GM21786 (cell line): ENCODE results near the gene NKX2-2.
A peak's percentile ranks its signal among the peaks of the same experiment; 100 is the strongest.

ENCODE experiments used
- ATAC-seq: cut with Tn5 transposase; IDR thresholded peaks from one replicate; pipeline ENCODE4 v1.9.1; 2021; ENCODE audit not compliant: unreplicated experiment

NKX2-2 gene

DNA sequence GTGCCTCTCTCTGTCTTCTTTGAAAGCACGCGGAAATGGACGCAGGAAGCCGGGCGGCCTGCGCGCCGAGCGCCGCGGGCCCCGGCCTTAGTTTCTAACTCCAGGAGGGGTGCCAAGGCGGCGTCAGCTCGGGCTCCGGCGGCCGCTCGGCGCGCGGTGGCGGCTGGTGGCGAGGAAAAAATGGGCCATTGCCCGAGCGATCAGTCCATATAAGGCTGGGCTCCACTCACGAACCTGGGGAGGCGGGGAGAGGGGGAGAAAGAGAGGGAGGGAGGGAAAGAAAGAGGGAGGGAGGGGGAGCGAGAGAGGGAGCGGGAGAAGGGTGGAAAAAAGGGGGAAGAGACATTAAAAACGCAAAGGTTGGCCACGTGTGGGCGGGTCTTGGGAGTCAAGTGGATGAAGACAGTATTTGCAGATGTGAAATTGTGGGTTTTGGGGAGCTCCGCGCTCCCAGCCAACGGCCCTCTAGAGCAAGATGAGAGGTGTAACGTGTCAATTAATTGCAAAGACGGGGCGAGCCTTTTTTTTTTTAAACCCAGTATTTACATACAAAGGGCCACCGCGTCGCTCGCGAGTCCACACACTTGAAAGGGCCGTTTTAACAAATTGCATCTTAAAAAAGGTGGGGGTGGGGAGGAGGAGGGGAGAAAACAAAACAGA, at the start of gene NKX2-2:
NKX2-2 (minus strand) TSS at position 184 of the 660 bp plus-strand sequence. CDS start 395 bp downstream, outside the sequence.
- no peak for ATAC-seq

DNA sequence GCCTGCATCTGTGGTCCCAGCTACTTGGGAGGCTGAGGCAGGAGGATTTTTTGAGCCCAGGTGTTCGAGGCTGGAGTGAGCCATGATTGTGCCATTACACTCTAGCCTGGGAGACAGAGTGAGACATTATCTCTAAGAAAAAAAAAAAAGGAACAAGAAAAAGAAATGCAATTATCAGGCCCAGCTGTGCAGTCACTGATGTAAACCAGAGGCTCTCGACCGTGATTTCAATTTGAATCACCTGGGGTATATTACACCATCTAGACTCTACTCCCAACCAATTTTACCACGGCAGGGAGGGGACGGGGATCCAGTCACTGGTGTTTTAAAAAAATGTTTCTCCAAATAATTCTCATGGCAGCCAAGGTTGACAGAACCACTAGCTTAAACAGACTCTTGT, 48.8 kb upstream of the NKX2-2 start:
- no peak for ATAC-seq

DNA sequence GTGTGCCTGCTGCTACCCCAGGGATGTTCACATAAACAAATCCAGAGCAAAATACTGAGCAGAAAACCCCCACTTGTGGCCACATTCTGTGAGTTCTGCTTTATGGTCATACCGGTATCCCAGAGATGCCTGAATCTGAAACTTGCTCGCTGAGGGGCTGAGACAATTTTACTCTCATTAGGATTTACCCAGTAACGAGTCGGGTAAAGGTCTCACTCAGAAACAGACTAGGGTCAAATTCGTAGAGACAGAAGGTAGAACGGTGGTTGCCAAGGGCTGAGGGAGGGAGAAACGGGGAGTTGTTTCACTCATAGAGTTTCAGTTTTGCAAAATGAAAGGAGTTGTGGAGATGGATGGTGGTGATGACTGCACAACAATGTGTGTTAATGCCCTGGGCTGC, 45.4 kb upstream of the NKX2-2 start:
- ATAC-seq, result peak; percentile 68

DNA sequence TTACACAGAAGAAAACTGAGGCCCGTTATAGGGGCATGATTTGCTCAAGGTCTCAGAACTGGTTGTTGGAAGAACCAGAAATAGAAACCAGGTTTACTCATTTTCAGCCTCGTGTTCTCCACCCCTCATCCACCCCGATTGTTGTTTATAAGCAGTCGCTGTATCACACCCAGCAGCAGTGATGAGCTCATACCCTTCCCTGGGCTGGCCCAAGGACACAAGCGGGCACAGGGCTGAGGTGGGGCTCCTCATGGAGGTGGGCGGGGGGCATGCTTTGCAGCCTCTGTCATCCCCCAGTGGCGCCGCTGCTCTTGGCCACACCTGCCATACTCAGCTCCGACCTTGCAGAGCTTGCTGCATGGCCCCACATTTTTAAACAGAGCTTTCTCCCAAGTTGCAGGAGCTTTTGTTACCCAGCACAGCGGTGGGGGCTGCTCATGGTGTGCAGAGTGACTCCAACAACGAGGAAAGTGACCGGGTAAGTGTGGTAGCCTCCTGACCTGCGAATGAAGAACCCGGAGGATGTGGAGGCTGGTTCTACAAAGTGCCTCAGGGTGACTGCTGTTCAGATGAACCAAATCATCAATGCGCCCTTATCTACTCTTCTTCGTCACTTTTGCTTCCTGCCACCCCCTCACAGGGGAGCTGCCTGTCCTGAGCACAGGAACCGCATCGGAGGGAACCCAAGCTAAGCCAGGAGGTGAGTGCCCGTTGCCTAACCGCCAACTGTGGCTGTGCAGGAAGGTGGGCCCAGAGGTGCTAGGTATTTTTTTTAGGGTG, 43.6 kb upstream of the NKX2-2 start:
- ATAC-seq, result no peak

DNA sequence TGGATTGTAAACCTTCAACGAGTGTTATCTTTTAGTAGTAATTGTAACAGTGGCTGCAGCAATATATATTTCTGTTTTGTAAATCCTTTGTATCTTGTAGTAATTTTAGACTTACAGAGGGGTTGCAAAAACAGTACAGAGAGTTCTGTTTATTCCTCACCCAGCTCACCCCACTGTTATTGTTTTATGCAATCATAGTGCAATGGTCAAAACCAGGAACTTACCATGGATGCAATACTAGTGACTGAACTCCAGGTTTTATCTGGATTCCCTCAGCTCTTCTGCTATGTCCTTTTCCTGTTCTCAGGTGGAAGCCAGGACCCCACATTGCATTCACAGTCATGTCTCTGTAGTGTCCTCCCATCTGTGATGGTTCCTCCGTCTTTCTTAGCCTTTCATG, 42.5 kb upstream of the NKX2-2 start:
- ATAC-seq, result no peak

DNA sequence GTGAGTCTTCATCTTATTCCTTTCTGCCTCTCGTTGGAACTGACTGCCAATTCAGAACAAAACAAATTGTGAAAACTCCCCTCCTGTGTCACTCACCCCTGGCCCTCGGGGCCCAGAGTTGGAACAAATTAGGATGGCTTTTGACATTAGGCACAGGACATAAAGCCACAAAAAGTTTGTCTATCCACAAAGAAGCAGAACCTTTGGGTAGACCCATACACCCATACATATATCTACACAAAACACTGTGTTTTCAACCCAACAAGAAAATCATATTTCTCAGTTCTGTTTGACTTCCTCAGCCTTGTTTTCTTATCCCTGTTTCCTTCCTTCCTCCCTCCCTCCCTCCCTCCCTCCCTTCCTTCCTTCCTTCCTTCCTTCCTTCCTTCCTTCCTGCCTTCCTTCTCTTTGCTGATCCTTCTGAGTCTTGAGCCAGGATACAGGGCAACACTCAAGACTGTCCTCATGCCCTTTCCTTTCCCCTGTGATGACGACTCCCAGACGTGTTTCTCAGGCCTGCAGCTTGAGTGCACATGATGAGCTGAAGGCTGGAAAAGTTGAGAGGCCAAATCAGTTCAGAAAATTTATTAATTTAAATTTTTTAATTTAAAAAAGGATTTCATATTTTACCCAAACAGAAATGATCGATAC, 41.7 kb upstream of the NKX2-2 start:
- ATAC-seq, result no peak

DNA sequence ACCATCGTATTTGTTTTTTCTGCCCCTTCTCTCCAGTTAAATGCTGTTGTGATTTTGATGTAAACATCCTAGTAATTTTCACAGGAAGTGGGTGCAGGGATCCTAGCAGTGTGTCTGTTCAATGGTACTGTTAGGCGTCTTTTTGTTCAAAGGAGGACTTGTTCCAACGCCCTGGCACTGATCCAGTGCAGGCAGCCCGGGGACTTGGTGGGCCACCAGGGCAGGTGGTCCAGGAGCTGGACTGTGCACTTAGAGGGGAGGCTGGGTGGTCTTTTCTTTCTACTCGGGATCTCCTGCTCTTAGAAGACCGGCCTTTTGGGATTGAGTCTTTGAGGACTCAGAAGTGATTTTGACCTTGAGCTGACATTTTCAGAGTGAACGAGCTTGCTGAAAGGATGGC, 41.1 kb upstream of the NKX2-2 start:
- no peak for ATAC-seq

DNA sequence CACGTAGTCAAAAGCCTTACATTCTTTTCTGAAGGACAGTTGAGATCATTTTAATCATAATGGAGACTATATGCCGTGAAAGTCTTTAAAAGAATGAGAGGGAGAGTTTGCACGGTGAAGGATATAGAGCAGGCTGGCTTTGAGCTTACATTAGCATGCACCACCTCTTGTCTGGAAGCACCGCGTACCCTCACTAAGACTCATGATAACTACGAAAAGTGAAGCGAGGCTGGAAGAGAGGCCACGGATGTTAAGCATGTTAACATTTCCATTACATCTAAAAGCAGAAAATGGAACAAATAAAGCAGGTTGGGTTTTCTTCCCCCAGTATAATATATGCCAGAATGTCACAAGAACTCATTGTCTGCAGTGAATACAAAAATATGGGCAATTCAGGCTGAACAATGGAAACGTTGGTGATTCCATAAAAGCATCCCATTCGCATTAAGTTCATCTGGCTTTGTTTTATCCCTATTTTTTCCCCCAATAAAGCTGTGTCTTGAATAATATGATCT, 40.6 kb upstream of the NKX2-2 start:
- no peak for ATAC-seq

DNA sequence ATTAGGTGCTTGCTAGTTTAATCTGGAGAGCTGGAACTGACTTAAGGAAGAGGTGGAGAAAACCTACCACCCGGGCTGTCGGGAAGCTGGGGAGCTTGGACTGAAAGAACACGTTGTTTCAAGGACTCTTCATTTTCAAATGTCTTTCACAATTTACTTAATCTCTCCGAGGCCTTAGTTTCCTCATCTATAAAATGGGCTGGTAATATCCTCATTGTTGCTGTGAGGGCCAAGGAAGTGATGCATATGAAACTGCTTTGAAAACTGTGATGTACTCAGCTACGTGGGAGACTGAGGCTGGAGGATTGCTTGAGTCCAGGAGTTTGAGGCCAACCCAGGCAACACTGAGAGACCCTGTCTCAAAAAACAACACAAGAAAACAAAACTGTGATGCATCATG, 36.7 kb upstream of the NKX2-2 start:
- ATAC-seq, result no peak

DNA sequence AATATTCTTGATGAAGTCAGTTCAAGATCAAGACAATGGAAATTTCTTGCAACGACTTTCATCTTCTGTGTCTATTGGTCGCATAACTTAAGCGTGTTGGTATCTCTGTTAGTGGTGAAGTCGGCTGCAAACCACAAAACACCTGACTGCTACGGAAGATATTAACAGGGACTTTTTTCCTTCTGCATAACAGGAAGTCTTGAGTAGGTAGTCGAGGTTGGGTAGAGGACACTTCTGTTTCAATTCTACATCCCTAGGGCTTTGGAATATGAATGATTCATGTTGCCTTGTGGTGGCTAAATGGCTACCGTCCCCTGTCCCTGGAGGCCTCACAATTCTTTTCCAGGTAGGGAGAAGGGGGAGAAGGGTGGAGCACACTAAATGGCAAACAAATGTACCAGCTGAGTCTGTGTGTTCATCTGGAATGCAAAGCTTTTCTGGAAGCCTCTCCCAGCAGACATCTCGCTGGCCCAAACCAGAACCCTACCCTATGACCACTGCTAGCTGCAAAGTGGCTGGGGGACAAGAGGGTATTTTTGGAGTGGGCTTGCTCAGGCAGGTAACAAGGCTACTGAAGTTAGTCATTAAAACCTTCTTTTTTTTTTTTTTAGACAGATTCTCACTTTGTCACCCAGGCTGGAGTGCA, 34.6 kb upstream of the NKX2-2 start:
- peak; percentile 79 for ATAC-seq

DNA sequence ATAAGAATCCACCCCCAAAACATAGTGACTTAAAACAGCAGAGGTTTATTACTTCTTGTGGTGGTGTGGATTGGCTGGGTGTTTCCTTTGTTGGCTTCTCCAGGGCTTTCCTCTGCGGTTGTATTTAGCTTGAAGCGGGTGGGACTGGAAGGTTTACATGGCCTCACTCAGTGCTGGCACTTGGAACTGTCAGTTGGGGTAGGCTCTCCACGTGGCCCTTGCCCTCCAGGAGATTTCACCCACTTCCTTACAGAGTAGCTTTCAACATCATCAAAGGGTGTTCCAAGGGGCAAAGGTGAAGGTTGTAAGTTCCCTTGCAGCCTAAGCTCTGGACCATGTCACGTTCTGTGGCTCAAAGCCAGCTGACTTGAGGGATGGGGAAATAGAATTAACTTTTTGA, 32.5 kb upstream of the NKX2-2 start:
- ATAC-seq, result no peak

DNA sequence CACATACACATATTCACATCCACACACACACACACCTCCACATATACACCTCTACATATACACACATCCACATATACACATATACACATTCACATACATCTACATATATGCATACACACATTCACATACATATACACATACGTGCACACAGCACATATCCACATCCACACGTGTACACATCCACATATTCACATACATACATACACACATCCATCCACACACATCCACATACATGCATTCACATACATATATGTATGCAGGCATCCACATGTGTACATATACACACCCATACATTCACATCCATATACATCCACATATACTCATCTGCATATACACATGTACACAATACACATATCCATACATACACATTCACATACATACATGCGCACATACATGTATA, 25.6 kb upstream of the NKX2-2 start:
- no peak for ATAC-seq

DNA sequence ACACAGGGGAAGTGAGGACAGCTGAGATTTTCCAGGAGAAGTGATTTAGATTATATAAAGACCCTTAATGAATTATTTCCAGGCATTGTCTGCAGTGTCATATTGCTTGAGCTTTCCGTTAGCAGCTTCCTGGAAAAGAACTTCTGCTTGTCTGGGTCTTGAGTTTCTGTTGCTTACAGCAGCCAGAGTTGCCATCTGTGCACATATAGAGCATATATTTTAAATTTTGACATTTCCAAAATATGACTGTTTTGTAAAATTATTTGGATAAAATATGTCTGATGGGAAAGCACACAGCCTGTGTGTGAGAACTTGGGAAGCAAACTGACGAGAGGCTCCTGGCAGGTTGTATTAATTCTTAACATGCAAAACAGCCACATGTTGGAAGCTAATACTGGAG, 21.0 kb upstream of the NKX2-2 start:
- ATAC-seq, result no peak

DNA sequence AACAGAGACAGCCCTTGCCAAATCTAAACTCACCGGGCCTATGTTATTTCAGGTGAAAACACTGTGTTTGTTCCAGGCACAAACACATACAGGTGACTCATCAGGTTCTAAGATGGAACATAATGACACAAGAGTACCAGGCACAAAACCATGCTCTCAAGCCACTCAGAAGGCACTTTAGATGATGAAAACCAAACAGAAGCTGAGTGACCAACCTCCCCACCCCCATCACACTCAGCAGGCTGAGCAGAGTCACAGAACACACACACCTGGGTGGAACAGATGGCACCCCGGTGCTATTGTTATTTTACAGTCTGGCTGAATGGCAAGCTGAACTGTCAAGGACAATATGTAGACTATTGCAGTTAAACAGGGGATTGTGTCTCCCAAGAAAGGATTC, 20.6 kb upstream of the NKX2-2 start:
- ATAC-seq, result no peak

DNA sequence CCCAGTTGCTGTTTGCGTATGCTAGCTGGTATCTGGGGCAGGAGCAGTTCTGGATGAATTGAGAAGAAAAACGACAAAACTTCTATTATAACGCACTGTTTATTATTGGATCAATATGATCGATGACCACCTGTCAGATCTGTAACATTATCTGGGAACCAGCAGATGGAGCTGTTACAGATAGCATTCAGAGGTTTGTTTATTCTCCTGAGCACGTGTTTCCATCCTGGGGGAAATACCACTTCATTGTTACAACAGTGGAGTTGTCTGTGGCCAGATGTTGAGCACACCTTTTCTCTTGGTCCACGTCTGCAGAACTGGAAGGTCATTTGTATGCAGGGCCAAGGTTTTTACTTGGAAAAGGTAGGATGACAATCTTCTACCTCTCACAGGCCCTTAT, 16.0 kb upstream of the NKX2-2 start:
- no peak for ATAC-seq

DNA sequence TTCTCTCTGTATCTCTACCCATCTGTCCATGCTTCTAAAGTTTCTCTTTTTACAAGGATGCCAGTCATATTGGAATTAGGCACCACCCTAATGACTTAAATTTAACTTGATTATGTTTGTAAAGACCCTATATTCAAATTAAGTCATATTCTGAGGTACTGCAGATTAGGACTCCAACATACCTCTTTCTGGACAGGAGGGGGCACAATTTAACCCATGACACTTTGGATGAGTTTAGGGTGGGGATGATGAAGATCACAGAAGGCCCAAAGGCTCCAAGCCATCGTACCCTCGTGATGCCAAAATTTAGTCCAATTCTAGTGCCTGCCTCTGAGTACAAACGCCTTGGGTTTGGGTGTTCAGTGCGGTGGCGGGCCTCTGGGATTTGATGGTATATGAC, 15.0 kb upstream of the NKX2-2 start:
- ATAC-seq, result no peak

DNA sequence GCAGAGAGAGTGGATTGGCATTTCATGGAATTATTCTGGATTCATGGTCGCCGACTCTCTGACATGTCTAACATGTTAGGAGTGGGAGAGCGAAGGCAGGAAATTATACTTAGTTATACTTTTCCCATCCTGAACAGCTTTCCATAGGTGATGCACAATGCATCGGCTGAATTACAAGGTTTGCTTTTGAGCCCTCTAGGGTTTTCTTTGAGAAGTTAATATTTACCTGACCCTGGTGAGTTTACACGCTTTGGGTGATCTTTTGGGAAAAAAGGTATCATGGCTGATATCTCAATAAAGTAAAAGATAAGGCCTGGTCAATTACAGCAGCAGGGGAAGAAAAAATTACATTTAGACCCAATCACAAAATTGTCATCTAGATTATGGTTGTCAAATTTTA, 14.0 kb upstream of the NKX2-2 start:
- no peak for ATAC-seq

DNA sequence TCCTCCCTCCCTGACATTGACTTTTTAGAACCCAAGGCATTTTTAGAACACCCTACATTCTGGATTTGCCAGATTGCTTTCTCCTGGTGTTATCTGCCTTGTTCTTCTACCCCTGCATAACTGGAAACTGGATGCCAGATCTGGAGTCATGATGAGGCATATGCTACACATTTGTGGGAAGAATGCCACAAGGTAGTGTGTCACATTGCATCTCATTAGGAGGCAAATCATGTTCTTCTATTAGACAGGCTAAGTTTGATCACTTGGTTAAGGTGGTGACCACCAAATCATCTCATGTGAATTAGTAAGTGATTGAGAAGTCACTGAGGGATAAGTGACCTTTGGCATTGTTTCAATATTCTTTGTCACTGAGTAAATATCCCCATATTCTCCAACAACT, 12.9 kb upstream of the NKX2-2 start:
- ATAC-seq, result no peak

DNA sequence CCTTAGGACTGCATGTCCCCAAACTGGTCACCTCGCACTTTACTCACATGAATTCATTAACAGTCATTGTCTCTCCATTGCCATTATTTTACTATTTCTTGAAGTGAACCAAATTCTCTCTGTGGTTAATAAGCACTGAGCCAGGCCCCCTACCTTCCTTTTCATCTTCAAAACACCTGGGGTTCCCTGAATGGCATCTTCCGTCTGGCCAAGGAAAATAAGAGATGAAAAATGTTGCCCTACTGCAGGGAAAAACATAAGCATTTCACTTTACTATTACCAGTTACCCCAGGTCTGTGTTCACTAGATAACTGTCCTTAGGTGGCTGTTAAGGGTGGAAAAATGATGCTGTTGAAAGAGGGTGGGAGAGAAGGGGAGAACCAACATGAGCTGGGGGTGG, 10.0 kb upstream of the NKX2-2 start:
- ATAC-seq, result no peak

DNA sequence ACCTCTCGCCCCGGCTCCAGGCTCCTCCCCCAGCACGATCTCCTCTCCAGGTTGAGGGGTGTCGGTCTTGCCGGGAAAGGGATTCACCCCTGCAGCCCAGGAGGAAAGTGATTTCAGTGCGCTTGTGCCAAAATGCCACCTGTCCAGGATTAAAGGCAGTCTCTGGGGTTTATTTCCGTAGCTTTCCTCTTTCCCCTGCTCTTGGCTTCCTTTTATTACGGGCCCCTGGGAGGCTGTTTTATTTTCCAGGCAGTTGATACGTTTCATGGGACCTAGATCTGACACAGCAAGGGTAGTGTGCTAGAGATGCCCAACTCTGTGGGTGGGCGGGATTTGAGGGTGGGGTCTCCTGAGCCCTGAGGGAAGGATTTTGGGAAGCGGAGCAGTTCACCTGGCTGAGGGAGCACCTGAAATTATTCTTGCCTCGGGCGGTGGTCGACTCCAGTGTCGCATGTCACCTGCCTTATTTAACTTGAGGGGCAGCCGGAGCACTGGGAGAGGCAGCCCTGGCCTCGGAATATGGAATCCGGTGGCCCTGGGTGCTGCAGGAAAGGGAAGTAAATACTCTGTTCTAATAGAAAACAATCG, 9.5 kb upstream of the NKX2-2 start:
- no peak for ATAC-seq
